IPS-11a (cell line): Measurements from ENCODE around the gene ARFGAP3.

Experiments used
- H3K4me3 ChIP-seq: one replicate; pipeline ENCODE4 v1.5.1; 2013; ENCODE audit warnings: low read depth, low read length, control low read depth

ARFGAP3 gene

GRCh38 chr22:42884616-42885375 is 27.7 kb upstream of the ARFGAP3 start:
- no peak overlapping the region for H3K4me3 ChIP-seq

GRCh38 chr22:42883970-42884369 is 26.9 kb upstream of the ARFGAP3 start:
- H3K4me3 ChIP-seq = no peak overlapping the region

GRCh38 chr22:42883121-42883520 is 26.0 kb upstream of the ARFGAP3 start:
- no peak overlapping the region for H3K4me3 ChIP-seq

- no peak overlapping the region for H3K4me3 ChIP-seq
Measured at GRCh38 chr22:42881982-42882656, 25.0 kb upstream of the ARFGAP3 start.

- H3K4me3 ChIP-seq = no peak overlapping the region
Measured at GRCh38 chr22:42881298-42881697, 24.2 kb upstream of the ARFGAP3 start.

- no peak overlapping the region for H3K4me3 ChIP-seq
Measured at GRCh38 chr22:42880815-42881214, 23.7 kb upstream of the ARFGAP3 start.

- H3K4me3 ChIP-seq = no peak overlapping the region
Measured at GRCh38 chr22:42879371-42880021, 22.4 kb upstream of the ARFGAP3 start.

GRCh38 chr22:42878561-42879305 is 21.7 kb upstream of the ARFGAP3 start:
- no peak overlapping the region for H3K4me3 ChIP-seq

- H3K4me3 ChIP-seq = no peak overlapping the region
Measured at GRCh38 chr22:42877597-42878340, 20.7 kb upstream of the ARFGAP3 start.

GRCh38 chr22:42877158-42877557 is 20.1 kb upstream of the ARFGAP3 start:
- no peak overlapping the region for H3K4me3 ChIP-seq

- no peak overlapping the region for H3K4me3 ChIP-seq
Measured at GRCh38 chr22:42876041-42876440, 19.0 kb upstream of the ARFGAP3 start.

- H3K4me3 ChIP-seq = no peak overlapping the region
Measured at GRCh38 chr22:42874010-42874409, 16.9 kb upstream of the ARFGAP3 start.

- H3K4me3 ChIP-seq = no peak overlapping the region
Measured at GRCh38 chr22:42873356-42873755, 16.3 kb upstream of the ARFGAP3 start.

GRCh38 chr22:42872821-42873220 is 15.7 kb upstream of the ARFGAP3 start:
- no peak overlapping the region for H3K4me3 ChIP-seq

- H3K4me3 ChIP-seq = no peak overlapping the region
Measured at GRCh38 chr22:42871146-42872050, 14.3 kb upstream of the ARFGAP3 start.

- no peak overlapping the region for H3K4me3 ChIP-seq
Measured at GRCh38 chr22:42869888-42870480, 12.9 kb upstream of the ARFGAP3 start.

- no peak overlapping the region for H3K4me3 ChIP-seq
Measured at GRCh38 chr22:42869463-42869862, 12.4 kb upstream of the ARFGAP3 start.

GRCh38 chr22:42868751-42869251 is 11.7 kb upstream of the ARFGAP3 start:
- no peak overlapping the region for H3K4me3 ChIP-seq

GRCh38 chr22:42866100-42866499 is 9.0 kb upstream of the ARFGAP3 start:
- no peak overlapping the region for H3K4me3 ChIP-seq
